Measurements from ENCODE around the gene SLC25A21.

Gene SLC25A21

GRCh38 chr14:36757734-36758601 lies 414.4 kb downstream of the SLC25A21 start:
- DNase-seq (ENCODE audit: low read depth): no peak

- DNase-seq (ENCODE audit: low read depth): no peak
Observed at GRCh38 chr14:36756226-36756625, 416.2 kb downstream of the SLC25A21 start.

- DNase-seq (ENCODE audit: low read depth): no peak
Observed at GRCh38 chr14:36755756-36756155, 416.6 kb downstream of the SLC25A21 start.

GRCh38 chr14:36751920-36752319 lies 420.5 kb downstream of the SLC25A21 start:
- no peak for DNase-seq (ENCODE audit: low read depth)

GRCh38 chr14:36751106-36751505 lies 421.3 kb downstream of the SLC25A21 start:
- DNase-seq (ENCODE audit: low read depth): no peak

- no peak for DNase-seq (ENCODE audit: low read depth)
Observed at GRCh38 chr14:36750244-36750643, 422.2 kb downstream of the SLC25A21 start.

GRCh38 chr14:36748610-36749213 lies 423.7 kb downstream of the SLC25A21 start:
- no peak for DNase-seq (ENCODE audit: low read depth)

GRCh38 chr14:36747411-36748184 lies 424.8 kb downstream of the SLC25A21 start:
- no peak for DNase-seq (ENCODE audit: low read depth)

GRCh38 chr14:36746872-36747271 lies 425.5 kb downstream of the SLC25A21 start:
- DNase-seq (ENCODE audit: low read depth): no peak

- no peak for DNase-seq (ENCODE audit: low read depth)
Observed at GRCh38 chr14:36741858-36742257, 430.5 kb downstream of the SLC25A21 start.

GRCh38 chr14:36738269-36738668 lies 434.1 kb downstream of the SLC25A21 start:
- no peak for DNase-seq (ENCODE audit: low read depth)

GRCh38 chr14:36726128-36726527 lies 446.3 kb downstream of the SLC25A21 start:
- no peak for DNase-seq (ENCODE audit: low read depth)

- no peak for DNase-seq (ENCODE audit: low read depth)
Observed at GRCh38 chr14:36724162-36724561, 448.2 kb downstream of the SLC25A21 start.

GRCh38 chr14:36723530-36723929 lies 448.9 kb downstream of the SLC25A21 start:
- no peak for DNase-seq (ENCODE audit: low read depth)

- no peak for DNase-seq (ENCODE audit: low read depth)
Observed at GRCh38 chr14:36721877-36722276, 450.5 kb downstream of the SLC25A21 start.

- no peak for DNase-seq (ENCODE audit: low read depth)
Observed at GRCh38 chr14:36720657-36721056, 451.7 kb downstream of the SLC25A21 start.

GRCh38 chr14:36719823-36720222 lies 452.6 kb downstream of the SLC25A21 start:
- DNase-seq (ENCODE audit: low read depth): no peak

GRCh38 chr14:36718216-36718615 lies 454.2 kb downstream of the SLC25A21 start:
- no peak for DNase-seq (ENCODE audit: low read depth)

- no peak for DNase-seq (ENCODE audit: low read depth)
Observed at GRCh38 chr14:36717363-36717762, 455.0 kb downstream of the SLC25A21 start.

GRCh38 chr14:36716614-36717184 lies 455.7 kb downstream of the SLC25A21 start:
- no peak for DNase-seq (ENCODE audit: low read depth)

GRCh38 chr14:36713960-36714703 lies 458.3 kb downstream of the SLC25A21 start:
- DNase-seq (ENCODE audit: low read depth): no peak

GRCh38 chr14:36707570-36707969 lies 464.8 kb downstream of the SLC25A21 start:
- DNase-seq (ENCODE audit: low read depth): no peak
